ENCODE results near the gene CC2D1A. TPM values are rescaled to one million over a fixed set of nuclear protein-coding genes. Genes with fewer than 3 reads are reported as not detected.

CC2D1A gene
- total RNA-seq, 1 donor: 17.5 TPM

- DNase-seq (ENCODE audit: low read depth in 2 of 3, low spot score in 2 of 3): no peak
Observed at GRCh38 chr19:13975870-13976269, 69.9 kb downstream of the CC2D1A start.

- no peak for DNase-seq (ENCODE audit: low read depth in 2 of 3, low spot score in 2 of 3)
Observed at GRCh38 chr19:13976446-13976845, 70.4 kb downstream of the CC2D1A start.

- no peak for DNase-seq (ENCODE audit: low read depth in 2 of 3, low spot score in 2 of 3)
Observed at GRCh38 chr19:13977803-13978202, 71.8 kb downstream of the CC2D1A start.

- peak in 2 of 3 donors; percentile 68 to 78 for DNase-seq (ENCODE audit: low read depth in 2 of 3, low spot score in 2 of 3)
Observed at GRCh38 chr19:13978351-13979243, 72.6 kb downstream of the CC2D1A start.

GRCh38 chr19:13979244-13979615 lies 73.2 kb downstream of the CC2D1A start:
- peak in 1 of 3 donors; percentile 45 for DNase-seq (ENCODE audit: low read depth in 2 of 3, low spot score in 2 of 3)

GRCh38 chr19:13979686-13980085 lies 73.7 kb downstream of the CC2D1A start:
- DNase-seq (ENCODE audit: low read depth in 2 of 3, low spot score in 2 of 3): no peak

GRCh38 chr19:13980340-13980739 lies 74.3 kb downstream of the CC2D1A start:
- DNase-seq (ENCODE audit: low read depth in 2 of 3, low spot score in 2 of 3): no peak

Small RNA genes lying within 50 kb of the gene (small RNA-seq; reads per million reads assigned to genes)
- 131 reads per million, percentile 97 among the genes with 10 or more reads in this experiment for gene MIR181C
- gene MIR181D: 496 reads per million, percentile 99 among the genes with 10 or more reads in this experiment

Other genes starting within 250 kb of the CC2D1A start
- 86.7 TPM for gene MRI1, start 141.7 kb upstream of the CC2D1A start, total RNA-seq
- gene C19orf53, start 131.7 kb upstream of the CC2D1A start, total RNA-seq: 30.4 TPM
- 15.1 TPM for gene ZSWIM4, start 110.8 kb upstream of the CC2D1A start, total RNA-seq
- 2.7 TPM for gene NANOS3, start 29.1 kb upstream of the CC2D1A start, total RNA-seq
- gene BRME1, start 84 bp upstream of the CC2D1A start, total RNA-seq: 2.4 TPM
- gene PODNL1, start 32.2 kb downstream of the CC2D1A start, total RNA-seq: under 0.01 TPM
- gene DCAF15, start 46.3 kb downstream of the CC2D1A start, total RNA-seq: 61.9 TPM
- gene RFX1, start 100.1 kb downstream of the CC2D1A start, total RNA-seq: 20.2 TPM
- not detected for gene RLN3, start 121.9 kb downstream of the CC2D1A start, total RNA-seq
- 41.2 TPM for gene IL27RA, start 125.6 kb downstream of the CC2D1A start, total RNA-seq
- gene PALM3, start 155.9 kb downstream of the CC2D1A start, total RNA-seq: not detected
- 1.1 TPM for gene MISP3, start 166.6 kb downstream of the CC2D1A start, total RNA-seq
- not detected for gene C19orf67, start 179.6 kb downstream of the CC2D1A start, total RNA-seq
- gene SAMD1, start 184.6 kb downstream of the CC2D1A start, total RNA-seq: 35.5 TPM
- 19.4 TPM for gene PRKACA, start 211.6 kb downstream of the CC2D1A start, total RNA-seq
- 15.6 TPM for gene ASF1B, start 230.4 kb downstream of the CC2D1A start, total RNA-seq

Data from hematopoietic multipotent progenitor cell (in vitro differentiated cells).